Activated T-helper 17 cell treated with anti-CD3 and anti-CD28 coated beads, Interleukin-2, amount 50 U/mL, for 72 hours (primary cell): ENCODE data around the gene RANBP1. TPM values are rescaled to one million over a fixed set of nuclear protein-coding genes. Genes with fewer than 3 reads are reported as not detected.

Source experiments
- ATAC-seq: fragments of 150-1000 bp; cut with Tn5 transposase; replicated peaks from 2 replicates; pipeline ENCODE4 v1.10.0; 2021; ENCODE audit warnings: mild to moderate bottlenecking, moderate library complexity
- H3K27ac Mint-ChIP-seq: one replicate; pipeline ENCODE4 v1.8.0; 2022; ENCODE audit warnings: mixed read lengths
- H3K27me3 Mint-ChIP-seq: one replicate; pipeline ENCODE4 v1.8.0; 2022; ENCODE audit warnings: mixed read lengths
- H3K36me3 Mint-ChIP-seq: one replicate; pipeline ENCODE4 v1.8.0; 2022; ENCODE audit warnings: low read depth, mild to moderate bottlenecking, mixed read lengths
- H3K4me1 Mint-ChIP-seq: one replicate; pipeline ENCODE4 v1.8.0; 2022; ENCODE audit warnings: mixed read lengths
- H3K4me3 Mint-ChIP-seq: one replicate; pipeline ENCODE4 v1.8.0; 2022; ENCODE audit warnings: mild to moderate bottlenecking, mixed read lengths
- H3K9me3 Mint-ChIP-seq: one replicate; pipeline ENCODE4 v1.8.0; 2022; ENCODE audit warnings: mixed read lengths
- total RNA-seq, 2 donors: library from RNA; stranded (reverse); gene quantifications; one replicate each; pipeline ENCODE4 v1.2.3, GENCODE V29; 2022

RANBP1 gene
- total RNA-seq, 2 donors from 2014 or later: 187 to 421 TPM

DNA sequence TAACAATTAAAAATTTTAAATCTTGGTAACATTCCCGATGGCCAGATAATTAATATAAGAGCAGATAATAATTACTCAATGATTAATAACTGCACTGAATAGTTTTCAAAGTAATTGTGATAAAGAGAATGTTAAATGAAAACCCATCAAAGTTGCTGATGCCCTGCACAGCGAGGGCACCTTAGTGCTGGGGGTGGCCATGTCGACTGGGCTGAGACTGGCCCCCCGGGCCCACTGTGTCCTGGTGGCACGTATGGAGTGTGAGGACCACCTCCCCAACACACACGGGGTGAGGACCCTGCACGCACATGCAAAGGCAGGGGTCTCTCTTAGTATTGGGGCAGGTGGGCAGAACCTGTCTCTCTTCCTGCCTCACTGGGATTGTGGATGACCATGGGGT lies 50.0 kb downstream of the RANBP1 start:
- Mint-ChIP-seq H3K27me3 (no peaks in the 10 kb centered on the region), H3K4me3 (no peak overlapping the region), H3K27ac (no peak overlapping the region), H3K9me3 (no peaks in the 10 kb centered on the region), H3K4me1 (no peaks in the 10 kb centered on the region), H3K36me3 (no peaks in the 10 kb centered on the region)
- no peak for ATAC-seq

DNA sequence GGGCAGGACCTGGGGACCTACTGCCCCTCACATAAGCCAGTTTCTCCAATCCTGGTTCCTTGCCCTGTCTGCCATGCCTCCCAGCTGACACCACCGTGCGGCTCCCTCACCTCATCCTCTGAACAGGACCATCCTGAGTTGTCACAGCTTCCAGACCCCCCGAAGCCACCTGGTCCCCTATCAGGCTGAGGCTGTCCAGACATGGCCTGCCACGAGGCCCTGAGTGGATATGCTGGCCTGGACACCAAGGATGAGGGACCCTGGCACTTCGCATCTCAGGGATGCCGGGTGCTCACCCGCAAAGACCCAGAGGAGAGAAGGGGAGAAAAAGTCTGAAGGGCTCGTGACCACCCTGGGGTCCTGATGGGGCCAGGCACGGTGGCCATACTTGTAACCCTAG lies 50.8 kb downstream of the RANBP1 start:
- H3K9me3 Mint-ChIP-seq: no peaks in the 10 kb centered on the region
- H3K4me3 Mint-ChIP-seq: no peak overlapping the region
- no peak overlapping the region for H3K27ac Mint-ChIP-seq
- no peak for ATAC-seq
- H3K36me3 Mint-ChIP-seq: no peaks in the 10 kb centered on the region
- H3K4me1 Mint-ChIP-seq: no peaks in the 10 kb centered on the region
- no peaks in the 10 kb centered on the region for H3K27me3 Mint-ChIP-seq

DNA sequence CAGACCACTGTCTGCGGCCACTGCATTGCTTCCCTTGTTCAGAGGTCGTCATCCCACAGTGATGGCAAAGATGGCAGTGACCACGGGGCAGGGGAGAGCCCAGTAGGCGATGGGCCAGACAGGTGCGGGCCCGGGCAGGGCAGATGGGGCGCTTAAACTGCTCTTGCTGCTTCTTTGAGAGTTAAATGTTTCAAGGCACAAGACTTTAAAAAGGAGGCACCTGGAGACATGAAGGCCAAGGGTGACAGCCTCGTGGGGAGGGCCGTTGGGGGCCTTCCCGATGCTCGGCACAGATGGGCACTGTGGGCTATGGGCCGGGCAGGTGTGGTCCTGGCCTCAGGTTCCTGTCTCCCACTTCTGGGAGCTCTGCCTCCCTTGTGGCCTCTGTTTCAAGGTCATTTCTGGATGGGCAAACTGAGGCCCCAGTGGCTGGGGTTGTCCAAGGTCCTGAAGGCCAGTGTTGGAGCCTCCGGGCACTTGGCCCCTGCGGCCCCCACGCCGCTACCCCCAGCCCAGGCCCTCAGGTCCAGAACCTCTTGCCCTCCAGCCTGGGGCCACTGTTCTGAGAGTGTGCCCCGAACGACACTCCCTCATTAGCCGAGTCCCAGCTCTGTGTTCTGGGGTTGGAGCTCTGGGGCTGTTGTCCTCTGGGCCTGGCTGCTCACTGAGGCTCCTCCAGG lies 51.9 kb downstream of the RANBP1 start:
- Mint-ChIP-seq H3K4me1 (no peaks in the 10 kb centered on the region), H3K27ac (no peak overlapping the region), H3K27me3 (no peaks in the 10 kb centered on the region), H3K36me3 (no peaks in the 10 kb centered on the region), H3K4me3 (no peak overlapping the region), H3K9me3 (no peaks in the 10 kb centered on the region)
- no peak for ATAC-seq

DNA sequence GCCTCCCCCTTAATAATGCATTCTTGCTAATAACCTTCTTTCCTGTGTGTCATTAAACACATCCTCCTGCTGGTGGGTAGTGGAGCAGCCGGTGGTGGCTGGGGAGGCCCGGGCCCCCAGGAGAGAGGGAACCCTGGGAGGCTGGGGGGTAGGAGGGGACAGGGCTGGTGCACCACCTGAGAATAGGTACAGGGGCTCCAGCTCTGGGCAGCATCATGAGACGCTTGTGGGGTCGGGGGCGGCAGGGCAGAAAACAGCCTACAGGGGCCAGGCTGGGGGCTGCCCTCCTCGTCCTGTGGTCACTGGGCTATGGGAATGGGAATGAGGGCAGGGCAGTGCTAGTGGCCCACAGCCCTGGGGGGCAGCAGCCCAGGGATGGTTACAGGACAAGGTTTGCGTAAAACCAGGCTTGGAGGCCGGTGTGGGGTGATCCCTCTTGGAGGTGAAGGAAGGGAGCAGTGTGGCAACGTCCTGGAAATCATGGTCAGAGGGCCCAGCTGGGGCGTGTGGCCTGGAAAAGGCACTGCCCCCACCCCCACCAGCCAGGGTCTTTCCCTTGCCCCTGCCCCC lies 53.4 kb downstream of the RANBP1 start:
- no peaks in the 10 kb centered on the region for H3K4me1 Mint-ChIP-seq
- H3K4me3 Mint-ChIP-seq: no peak overlapping the region
- ATAC-seq: no peak
- no peak overlapping the region for H3K27ac Mint-ChIP-seq
- no peaks in the 10 kb centered on the region for H3K27me3 Mint-ChIP-seq
- H3K9me3 Mint-ChIP-seq: no peaks in the 10 kb centered on the region
- no peaks in the 10 kb centered on the region for H3K36me3 Mint-ChIP-seq

DNA sequence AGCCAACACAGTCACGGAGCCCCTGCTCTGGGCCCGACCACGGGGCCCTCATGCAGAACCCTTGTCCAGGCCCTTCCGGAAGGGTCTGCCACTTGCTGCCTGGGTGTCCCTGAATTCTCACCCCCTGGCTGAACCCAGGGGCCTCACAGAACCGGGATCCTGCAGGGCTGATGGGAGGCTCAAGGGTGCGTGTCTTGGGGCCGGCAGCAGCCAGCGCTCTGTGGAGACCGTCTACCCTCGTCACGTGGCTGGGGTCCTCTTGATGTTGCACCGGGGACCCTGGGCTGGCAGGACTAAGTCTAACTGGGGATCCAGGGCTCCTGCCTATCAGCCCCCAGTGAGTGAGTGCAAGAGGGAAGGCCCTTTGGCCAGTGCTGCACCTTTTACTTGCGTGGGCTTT lies 54.3 kb downstream of the RANBP1 start:
- Mint-ChIP-seq H3K4me1 (no peaks in the 10 kb centered on the region), H3K9me3 (no peaks in the 10 kb centered on the region), H3K27me3 (no peaks in the 10 kb centered on the region), H3K36me3 (no peaks in the 10 kb centered on the region), H3K4me3 (no peak overlapping the region), H3K27ac (no peak overlapping the region)
- no peak for ATAC-seq

DNA sequence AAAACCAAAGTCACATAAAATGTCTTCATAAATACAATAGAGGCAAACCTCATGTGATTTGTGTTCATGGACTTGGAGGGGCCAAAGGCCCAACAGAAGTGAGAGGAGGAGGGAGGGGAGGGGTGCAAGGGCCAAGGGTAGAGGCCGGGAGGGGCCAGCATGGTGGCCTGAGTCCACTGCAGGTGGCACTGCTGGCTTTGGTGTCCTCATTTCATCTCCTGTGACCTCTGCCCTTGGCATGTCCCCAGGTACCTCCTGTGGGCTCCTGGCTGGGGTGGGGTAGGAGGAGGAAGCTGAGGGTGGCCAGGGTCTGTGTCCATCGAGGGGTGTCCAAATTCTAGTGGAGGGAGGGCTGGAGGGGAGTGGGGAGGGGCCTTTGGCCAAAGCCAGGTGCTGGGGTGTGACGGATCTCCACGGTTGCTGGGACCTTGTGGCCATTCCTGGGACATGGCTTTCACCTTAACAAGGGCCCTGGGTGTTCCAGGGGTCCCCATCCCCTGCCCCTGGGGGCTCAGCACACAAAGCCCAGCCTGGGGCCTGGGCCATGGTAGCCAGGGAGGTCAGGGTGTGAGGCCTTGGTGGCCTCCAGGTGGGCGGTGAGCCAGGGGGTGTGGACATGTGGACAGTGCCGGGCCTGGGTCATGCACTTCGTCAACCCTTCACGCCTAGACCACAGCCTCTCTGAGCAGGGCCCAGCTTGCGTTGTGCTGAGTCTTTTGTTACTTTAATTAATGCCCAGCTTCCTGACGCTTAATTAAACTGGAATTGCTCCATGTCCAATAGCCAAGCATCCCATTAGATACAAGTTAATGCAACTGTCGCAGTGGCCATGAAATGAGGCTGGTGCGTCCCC lies 55.6 kb downstream of the RANBP1 start:
- Mint-ChIP-seq H3K27me3 (no peaks in the 10 kb centered on the region), H3K36me3 (no peaks in the 10 kb centered on the region), H3K9me3 (no peaks in the 10 kb centered on the region), H3K4me3 (no peak overlapping the region), H3K27ac (no peak overlapping the region), H3K4me1 (no peaks in the 10 kb centered on the region)
- no peak for ATAC-seq

DNA sequence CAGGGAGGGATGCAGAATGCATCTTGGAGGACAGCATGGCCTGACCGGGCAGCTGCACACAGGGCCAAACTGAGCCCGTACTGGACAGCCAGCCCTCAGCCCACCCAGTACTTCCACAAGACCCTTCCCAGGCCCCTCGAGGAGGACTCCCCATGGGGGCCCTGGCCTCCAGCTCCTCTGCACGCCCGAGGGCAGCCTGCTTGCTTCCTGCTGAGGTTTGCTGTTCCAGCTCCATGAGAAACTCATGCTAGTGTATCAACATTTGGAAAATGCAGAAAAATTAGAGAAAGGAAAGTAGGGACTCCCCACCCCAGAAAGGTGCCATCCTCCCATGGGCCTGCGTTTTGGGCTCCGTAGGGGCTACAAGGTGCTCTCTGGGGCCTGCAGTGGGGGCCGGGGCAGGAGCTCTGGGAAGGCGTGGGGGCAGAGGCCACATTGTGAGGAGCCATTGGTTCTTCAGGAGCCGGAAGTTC lies 56.3 kb downstream of the RANBP1 start:
- H3K27ac Mint-ChIP-seq: no peak overlapping the region
- H3K4me3 Mint-ChIP-seq: no peak overlapping the region
- H3K36me3 Mint-ChIP-seq: no peaks in the 10 kb centered on the region
- no peaks in the 10 kb centered on the region for H3K4me1 Mint-ChIP-seq
- H3K9me3 Mint-ChIP-seq: no peaks in the 10 kb centered on the region
- H3K27me3 Mint-ChIP-seq: no peaks in the 10 kb centered on the region
- ATAC-seq: no peak

DNA sequence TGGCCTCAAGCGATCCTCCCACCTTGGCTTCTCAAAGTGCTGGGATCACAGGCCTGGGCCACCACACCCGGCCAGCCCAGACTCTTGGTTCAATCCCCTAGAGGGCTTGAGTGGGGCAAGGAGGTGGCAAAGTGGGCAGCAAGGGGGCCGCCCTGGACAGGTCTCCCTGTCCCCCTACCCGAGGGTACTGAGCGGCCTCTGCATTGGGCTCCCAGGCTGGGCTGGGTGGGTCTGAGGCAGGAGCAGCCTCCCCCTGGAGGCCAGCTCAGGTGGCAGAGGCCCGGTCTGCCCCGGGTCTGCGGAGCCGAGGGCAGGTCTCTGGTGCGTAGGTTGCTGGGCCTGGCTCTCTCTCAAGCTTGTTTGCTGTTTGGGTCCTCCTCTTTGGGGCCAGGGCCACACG lies 57.3 kb downstream of the RANBP1 start:
- no peak overlapping the region for H3K4me3 Mint-ChIP-seq
- H3K27me3 Mint-ChIP-seq: no peaks in the 10 kb centered on the region
- ATAC-seq: no peak
- H3K9me3 Mint-ChIP-seq: no peaks in the 10 kb centered on the region
- H3K36me3 Mint-ChIP-seq: no peaks in the 10 kb centered on the region
- no peak overlapping the region for H3K27ac Mint-ChIP-seq
- H3K4me1 Mint-ChIP-seq: no peaks in the 10 kb centered on the region

DNA sequence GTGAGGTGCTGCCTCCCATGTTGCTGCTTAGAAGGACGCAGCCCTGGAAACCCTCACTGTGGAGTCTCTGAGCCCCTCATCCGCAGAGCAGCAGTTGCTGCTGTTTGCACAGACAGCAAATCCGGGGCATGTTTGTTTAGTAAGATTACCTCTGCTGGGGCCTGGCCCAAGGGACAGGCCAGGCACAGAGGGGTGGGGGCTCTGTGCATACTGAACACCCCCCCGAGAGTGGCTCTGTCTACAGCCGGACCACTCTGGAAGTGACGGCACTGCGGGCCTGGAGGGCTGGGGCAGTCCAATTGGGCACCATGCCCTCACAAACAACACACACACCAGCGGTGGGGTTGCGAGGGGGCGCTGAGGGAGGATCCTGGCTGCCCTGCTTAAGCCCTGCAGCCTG lies 57.9 kb downstream of the RANBP1 start:
- H3K36me3 Mint-ChIP-seq: no peaks in the 10 kb centered on the region
- no peaks in the 10 kb centered on the region for H3K9me3 Mint-ChIP-seq
- H3K4me3 Mint-ChIP-seq: no peak overlapping the region
- no peak for ATAC-seq
- no peaks in the 10 kb centered on the region for H3K27me3 Mint-ChIP-seq
- no peaks in the 10 kb centered on the region for H3K4me1 Mint-ChIP-seq
- H3K27ac Mint-ChIP-seq: no peak overlapping the region

DNA sequence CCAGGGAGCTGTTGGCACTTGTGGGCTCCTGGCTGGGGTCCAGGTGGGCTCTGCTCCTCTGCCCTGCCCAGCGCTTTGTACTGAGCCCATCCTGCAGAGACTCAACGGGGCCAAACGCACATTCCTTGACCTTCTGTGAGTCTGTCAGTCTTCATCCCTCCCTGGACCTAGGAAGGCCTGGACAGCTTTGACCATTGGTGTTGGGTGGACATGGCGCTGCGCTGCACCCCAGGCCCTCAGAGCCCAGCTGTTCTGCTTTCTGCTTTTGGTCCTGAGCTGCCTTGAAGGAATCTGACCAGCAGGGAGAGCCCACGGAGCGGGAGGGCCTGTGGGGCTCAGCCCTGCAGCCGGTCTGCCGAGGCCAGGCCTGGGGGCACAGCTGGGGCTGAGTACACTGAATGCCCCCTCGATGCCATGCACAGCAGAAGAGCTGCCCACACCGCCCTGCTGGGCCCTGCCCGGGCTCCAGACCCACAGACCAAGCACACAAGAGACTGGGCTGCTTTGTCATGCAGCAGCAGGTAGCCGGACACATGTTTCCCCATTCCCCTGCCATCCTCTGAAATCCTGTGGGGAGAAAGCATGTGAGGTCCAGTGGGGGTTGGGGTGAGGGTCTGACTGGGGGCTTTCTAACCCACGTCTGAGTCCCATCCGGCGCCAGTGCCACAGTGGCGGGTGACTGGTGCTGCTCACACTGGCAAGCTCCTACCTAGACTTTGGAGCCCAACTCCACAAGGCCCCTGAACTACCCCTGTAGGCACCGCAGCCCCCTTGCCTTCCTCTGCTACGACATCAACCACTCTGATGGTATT lies 59.1 kb downstream of the RANBP1 start:
- no peak for ATAC-seq
- no peak overlapping the region for H3K4me3 Mint-ChIP-seq

DNA sequence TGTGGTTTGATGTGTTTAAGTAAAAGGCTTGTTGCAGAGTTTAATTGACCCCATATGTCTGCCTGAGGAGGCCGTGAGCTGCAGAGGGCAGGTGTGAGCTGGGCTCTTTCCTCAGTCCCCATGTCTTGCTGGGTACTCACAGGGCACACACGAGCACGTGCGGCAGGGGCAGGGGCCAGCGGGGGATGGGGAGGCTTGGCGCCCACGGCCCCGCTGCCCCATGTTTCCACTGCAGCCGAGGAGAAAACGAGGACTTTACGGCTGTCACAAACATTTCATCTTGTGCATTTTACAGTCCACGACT lies 59.6 kb downstream of the RANBP1 start:
- Mint-ChIP-seq H3K27ac (no peak overlapping the region), H3K36me3 (no peaks in the 10 kb centered on the region), H3K4me3 (no peak overlapping the region), H3K9me3 (no peaks in the 10 kb centered on the region), H3K4me1 (no peaks in the 10 kb centered on the region), H3K27me3 (no peaks in the 10 kb centered on the region)
- ATAC-seq: no peak

More for the DNA sequence above, 59.1 kb downstream of the RANBP1 start:
- Mint-ChIP-seq H3K27me3 (no peaks in the 10 kb centered on the region), H3K4me1 (no peaks in the 10 kb centered on the region), H3K36me3 (no peaks in the 10 kb centered on the region), H3K9me3 (no peaks in the 10 kb centered on the region), H3K27ac (no peak overlapping the region)

DNA sequence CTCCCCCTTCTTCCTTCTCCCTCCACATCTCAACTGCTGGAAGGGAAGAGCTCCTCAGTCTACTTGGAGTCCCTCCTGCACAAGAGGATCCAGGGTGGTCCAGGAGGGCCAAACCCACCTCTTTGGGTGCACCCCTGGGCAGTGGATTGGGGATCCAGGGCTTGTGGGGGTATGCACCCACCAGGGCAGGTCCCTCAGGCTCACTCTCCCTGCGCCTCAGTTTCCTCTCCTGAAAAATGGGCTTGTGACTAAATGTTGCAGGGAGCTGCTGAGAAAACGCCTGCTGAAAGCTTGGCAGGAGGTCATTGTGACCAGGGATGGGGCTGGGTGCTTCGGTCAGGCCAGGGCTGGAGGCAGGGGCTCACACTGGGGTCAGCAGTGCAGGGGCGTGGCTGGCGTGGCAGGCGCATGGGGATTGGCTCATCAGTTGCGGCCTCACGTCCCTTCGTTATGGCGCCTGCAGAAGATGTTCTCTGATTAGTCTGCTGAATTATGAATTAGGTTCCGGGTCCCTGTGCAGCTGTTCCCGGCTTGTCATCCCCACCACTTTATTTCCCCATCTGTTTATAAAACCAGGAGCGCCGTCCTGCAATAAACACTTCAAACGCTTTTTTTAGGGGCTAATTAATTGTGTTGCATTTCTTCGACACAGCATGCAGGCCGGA lies 60.6 kb downstream of the RANBP1 start:
- ATAC-seq: no peak
- Mint-ChIP-seq H3K4me1 (no peaks in the 10 kb centered on the region), H3K4me3 (no peak overlapping the region), H3K27me3 (no peaks in the 10 kb centered on the region), H3K27ac (no peak overlapping the region), H3K9me3 (no peaks in the 10 kb centered on the region), H3K36me3 (no peaks in the 10 kb centered on the region)
